Bronchial epithelial cell (primary cell): ENCODE measurements around the gene ST6GALNAC4. TPM values are rescaled to one million over a fixed set of nuclear protein-coding genes. Genes with fewer than 3 reads are reported as not detected.

Source experiments
- DNase-seq: peaks from one replicate; pipeline ENCODE4 v3.0.0-alpha.2; 2010; ENCODE audit warnings: low read depth
- FAIRE-seq: peaks from 2 replicates; lab custom pipeline; 2011; peaks lifted over from hg19 to GRCh38; lab: Jason Lieb, UNC
- H3K27me3 ChIP-seq: 2 replicates; pipeline ENCODE4 v1.5.1; 2011; ENCODE audit warnings: low read length; ENCODE audit not compliant: control insufficient read depth, insufficient read depth
- H3K36me3 ChIP-seq: 2 replicates; pipeline ENCODE4 v1.5.1; 2011; ENCODE audit warnings: low read length; ENCODE audit not compliant: control insufficient read depth, insufficient read depth
- H3K4me3 ChIP-seq: 2 replicates; pipeline ENCODE4 v1.5.1; 2011; ENCODE audit warnings: mild to moderate bottlenecking, low read depth, low read length, control low read depth
- CTCF ChIP-seq: IDR thresholded peaks from 2 replicates; pipeline ENCODE4 v1.5.1; 2011; ENCODE audit warnings: mild to moderate bottlenecking, moderate library complexity, low read length, control low read depth, inconsistent platforms; ENCODE audit not compliant: insufficient read depth, severe bottlenecking
- total RNA-seq: library from RNA; depleted of rRNA; stranded (reverse); fragments of >200 nt; gene quantifications from 2 replicates; pipeline ENCODE4 v1.2.1, GENCODE V29; 2014

Gene ST6GALNAC4
- total RNA-seq, 1 donor from 2014 or later = 21.3 TPM

- Histone ChIP-seq H3K36me3 (no peaks in the 10 kb centered on the region), H3K27me3 (no peaks in the 10 kb centered on the region), H3K4me3 (peak overlapping the region; percentile 48)
- no peak for DNase-seq
- FAIRE-seq = no peak
- no peak for TF ChIP-seq CTCF
These were observed 38.7 kb downstream of the ST6GALNAC4 start for GRCh38 chr9:127878001-127878651.

- TF ChIP-seq CTCF = no peak
- Histone ChIP-seq H3K36me3 (peaks cover 3% of the 10 kb centered on the region), H3K27me3 (no peaks in the 10 kb centered on the region), H3K4me3 (peak within 1 kb of the TSS; percentile 48)
- DNase-seq = no peak
- FAIRE-seq = no peak
These were observed 39.3 kb downstream of the ST6GALNAC4 start, which contains the start of gene AK1 for GRCh38 chr9:127877566-127877998. Gene AK1 (minus strand): TSS chr9:127877675. CDS start chr9:127874617, 3,058 bp downstream.

- Histone ChIP-seq H3K36me3 (peaks cover 5% of the 10 kb centered on the region), H3K4me3 (peak overlapping the region; percentile 48), H3K27me3 (no peaks in the 10 kb centered on the region)
- FAIRE-seq (no peak), DNase-seq (no peak)
- no peak for TF ChIP-seq CTCF
These were observed 39.9 kb downstream of the ST6GALNAC4 start for GRCh38 chr9:127876764-127877562.

GRCh38 chr9:127876026-127876763 is 40.6 kb downstream of the ST6GALNAC4 start:
- FAIRE-seq (no peak), DNase-seq (no peak)
- no peak overlapping the region for H3K4me3 ChIP-seq
- H3K27me3 ChIP-seq = no peaks in the 10 kb centered on the region
- peaks cover 5% of the 10 kb centered on the region for H3K36me3 ChIP-seq
- TF ChIP-seq CTCF = no peak

GRCh38 chr9:127875306-127875966 is 41.4 kb downstream of the ST6GALNAC4 start:
- TF ChIP-seq CTCF = no peak
- FAIRE-seq (no peak), DNase-seq (no peak)

More at GRCh38 chr9:127875306-127875966, 41.4 kb downstream of the ST6GALNAC4 start:
- peaks cover 5% of the 10 kb centered on the region for H3K36me3 ChIP-seq
- no peaks in the 10 kb centered on the region for H3K27me3 ChIP-seq
- H3K4me3 ChIP-seq = no peak overlapping the region
